CD4-positive, alpha-beta T cell treated with Interleukin-4 for 1 hour (primary cell): ENCODE results near the gene UXT.

Experiments used
- DNase-seq, 2 donors: peaks; one replicate each; pipeline ENCODE4 v3.0.0-alpha.2; 2020 to 2022

The UXT gene

DNA sequence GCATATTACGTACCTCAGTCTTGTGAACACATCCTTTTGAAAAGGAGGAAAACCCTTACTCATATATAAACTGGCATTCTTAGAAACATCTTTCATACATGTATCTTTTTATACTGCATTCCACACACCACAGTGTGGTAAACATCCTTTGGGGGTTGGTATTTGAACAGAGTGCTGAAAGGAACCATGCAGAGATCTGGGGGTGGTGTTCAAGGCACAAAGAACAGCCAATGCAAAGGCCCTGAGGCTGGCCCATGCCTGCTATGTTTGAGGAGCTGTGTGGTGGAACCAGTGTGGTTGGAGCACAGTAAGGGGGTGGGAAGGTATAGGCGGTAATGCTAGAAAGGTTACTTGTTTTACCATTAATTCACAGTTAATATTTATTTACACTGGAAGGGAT is 10.6 kb downstream of the UXT start:
- no peak for DNase-seq

GRCh38 chrX:47646636-47647035 is 12.3 kb downstream of the UXT start:
- DNase-seq = no peak

GRCh38 chrX:47645530-47645929 is 13.4 kb downstream of the UXT start:
- DNase-seq = no peak

DNA sequence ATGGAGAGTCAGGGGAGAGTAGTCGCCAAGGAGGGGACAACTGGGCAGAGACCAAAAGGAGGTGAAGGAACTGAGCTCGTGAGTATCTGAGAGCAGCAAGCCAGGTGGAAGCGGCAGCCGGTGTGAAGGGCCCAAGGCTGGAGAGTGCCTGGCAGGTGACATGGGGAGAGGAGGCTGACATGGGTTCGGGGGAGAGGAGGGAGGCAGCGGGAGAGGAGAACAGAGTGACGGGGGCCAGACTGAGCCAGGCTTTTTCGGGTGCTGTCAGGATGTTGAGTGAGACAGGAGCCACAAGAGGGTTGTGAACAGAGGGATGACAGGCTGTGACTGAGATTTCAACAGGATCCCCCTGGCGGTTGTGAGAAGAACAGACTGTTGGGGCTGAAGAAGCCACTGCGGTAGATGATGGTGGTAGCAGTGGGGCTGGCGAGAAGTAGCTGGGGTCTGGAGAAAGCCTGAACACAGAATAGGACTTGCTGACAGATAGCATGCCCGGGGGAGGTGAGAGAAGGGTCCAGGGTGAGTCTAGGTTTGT is 14.4 kb downstream of the UXT start:
- DNase-seq = peak in 1 of 2 donors; percentile 24

GRCh38 chrX:47643926-47644325 is 15.1 kb downstream of the UXT start:
- no peak for DNase-seq

- DNase-seq = no peak
Observed at GRCh38 chrX:47638816-47639215, 20.2 kb downstream of the UXT start.

- DNase-seq = peak; percentile 48 to 59
Observed at GRCh38 chrX:47637546-47638195, 21.3 kb downstream of the UXT start.

GRCh38 chrX:47634871-47635575 is 24.0 kb downstream of the UXT start:
- peak in 1 of 2 donors; percentile 35 for DNase-seq

- peak in 1 of 2 donors; percentile 65 for DNase-seq
Observed at GRCh38 chrX:47633689-47634590, 25.0 kb downstream of the UXT start.

DNA sequence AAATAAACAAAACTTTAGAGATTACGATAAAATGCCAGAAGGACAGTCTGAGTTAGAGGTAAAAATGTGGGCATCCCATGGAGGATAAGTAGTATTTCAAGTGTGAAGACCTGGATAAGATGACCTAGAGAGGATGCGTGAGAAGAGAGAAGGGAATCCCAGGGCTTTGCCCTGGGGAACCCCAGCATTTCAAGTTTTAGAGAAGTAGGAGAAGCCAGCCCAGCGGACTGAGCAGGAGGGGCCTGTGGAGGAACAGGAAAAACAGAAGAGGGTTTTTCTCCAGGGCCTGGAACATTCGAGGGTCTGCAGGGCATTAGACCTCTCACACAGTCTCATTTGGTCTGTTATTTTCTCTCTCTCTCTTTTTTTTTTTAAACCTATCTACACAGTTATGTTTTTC is 26.3 kb downstream of the UXT start:
- peak in 1 of 2 donors; percentile 47 for DNase-seq

DNA sequence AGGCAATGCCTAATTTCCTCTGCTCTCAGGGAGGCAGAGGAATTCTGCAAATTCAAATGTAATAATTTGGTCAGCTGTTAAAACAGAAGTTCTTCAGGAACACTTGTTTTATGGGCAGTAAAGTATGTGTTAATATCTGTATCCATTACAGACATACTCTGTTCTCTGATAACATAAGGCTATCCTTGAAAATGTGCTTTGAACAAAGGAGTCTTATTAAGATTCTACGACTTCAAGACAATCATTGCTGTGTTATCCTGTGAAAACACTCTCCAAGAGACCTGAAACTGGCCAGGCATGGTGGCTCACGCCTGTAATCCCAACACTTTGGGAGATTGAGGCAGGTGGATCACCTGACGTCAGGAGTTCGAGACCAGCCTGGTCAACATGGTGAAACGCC is 27.3 kb downstream of the UXT start:
- no peak for DNase-seq

GRCh38 chrX:47629419-47630200 is 29.4 kb downstream of the UXT start, which contains the start of gene CFP:
CFP (minus strand) TSS chrX:47629930; CDS start chrX:47629844, 86 bp downstream.
- DNase-seq = no peak

DNA sequence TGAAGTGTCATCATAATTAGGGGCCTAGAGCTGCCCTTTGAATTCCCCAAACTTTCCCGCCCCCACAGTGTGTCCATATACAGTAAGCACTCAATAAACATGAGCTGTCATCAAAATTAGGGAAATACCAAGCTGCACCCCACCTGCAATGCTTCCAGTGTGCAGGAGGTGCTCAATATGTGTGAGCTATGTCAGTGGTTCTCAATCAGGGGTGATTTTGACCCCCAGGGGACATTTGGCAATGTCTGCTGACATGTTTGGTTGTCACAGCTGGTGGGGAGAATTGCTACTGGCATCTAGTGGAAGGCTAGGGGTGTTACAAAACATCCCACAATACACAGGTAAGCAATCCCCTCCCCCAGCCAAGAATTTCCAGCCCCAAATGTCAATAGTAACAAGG is 30.0 kb downstream of the UXT start:
- DNase-seq = peak in 1 of 2 donors; percentile 26

DNA sequence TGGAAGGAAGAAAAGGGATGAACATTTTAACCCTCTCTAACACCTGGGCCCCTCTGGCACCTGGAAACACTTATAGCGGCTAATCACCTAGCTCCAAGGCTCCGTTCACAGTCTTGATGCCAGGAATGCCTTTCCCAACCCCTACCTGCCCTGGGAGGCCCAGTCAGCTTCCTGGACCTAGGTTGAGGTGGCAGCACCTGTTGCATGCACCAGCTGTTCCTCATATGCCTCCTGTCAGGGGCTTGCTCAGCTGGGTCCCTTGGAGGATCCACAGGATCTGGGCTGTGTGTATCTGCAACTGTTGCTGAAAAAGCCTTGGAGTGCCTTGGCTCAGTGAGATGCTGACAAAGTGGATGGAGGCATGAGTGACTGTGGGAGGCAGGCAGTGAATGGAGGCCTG is 33.6 kb downstream of the UXT start:
- no peak for DNase-seq

GRCh38 chrX:47623540-47624027 is 35.4 kb downstream of the UXT start:
- DNase-seq = peak; percentile 52 to 58

- no peak for DNase-seq
Observed at GRCh38 chrX:47621851-47622250, 37.1 kb downstream of the UXT start.

DNA sequence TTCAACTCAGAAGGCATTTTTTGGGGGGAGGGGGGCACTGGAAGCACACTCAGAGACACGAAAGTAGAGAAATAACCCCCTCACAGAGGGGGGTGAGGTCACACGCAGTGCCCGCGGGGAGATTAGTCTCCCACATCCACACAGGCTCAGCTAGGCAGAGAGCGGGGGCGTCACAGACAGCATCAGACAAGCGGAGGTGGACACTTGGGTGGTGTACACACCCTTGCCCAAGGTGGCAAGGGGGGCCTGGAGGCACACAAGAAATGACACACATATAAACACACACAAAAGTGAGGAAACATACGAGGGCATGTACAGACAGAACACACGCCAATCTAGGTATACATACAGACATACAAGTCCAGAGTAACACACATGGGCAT is 38.7 kb downstream of the UXT start:
- no peak for DNase-seq

DNA sequence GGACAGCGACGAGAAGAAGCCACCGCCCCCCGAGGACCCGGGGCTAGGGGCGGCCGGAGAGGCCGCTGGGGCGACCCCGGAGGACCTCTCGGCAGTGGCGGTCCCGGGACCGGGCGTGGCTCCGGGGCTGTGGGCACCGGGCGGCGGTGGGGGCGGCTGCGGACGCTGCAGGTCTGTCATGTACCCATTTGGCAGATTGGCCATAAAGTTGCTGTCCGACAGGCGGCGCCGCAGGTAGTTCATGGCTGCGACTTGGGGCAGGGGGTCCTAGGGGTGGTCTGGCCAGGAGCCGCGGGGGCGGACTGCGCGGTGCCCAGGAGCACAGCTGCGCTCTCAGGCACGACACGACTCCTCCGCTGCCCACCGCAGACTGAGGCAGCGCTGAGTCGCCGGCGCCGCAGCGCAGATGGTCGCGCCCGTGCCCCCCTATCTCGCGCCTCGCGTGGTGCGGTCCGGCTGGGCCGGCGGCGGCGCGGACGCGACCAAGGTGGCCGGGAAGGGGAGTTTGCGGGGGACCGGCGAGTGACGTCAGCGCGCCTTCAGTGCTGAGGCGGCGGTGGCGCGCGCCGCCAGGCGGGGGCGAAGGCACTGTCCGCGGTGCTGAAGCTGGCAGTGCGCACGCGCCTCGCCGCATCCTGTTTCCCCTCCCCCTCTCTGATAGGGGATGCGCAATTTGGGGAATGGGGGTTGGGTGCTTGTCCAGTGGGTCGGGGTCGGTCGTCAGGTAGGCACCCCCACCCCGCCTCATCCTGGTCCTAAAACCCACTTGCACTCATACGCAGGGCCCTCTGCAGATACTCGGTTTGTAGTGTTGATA is 39.3 kb downstream of the UXT start, which contains the start of gene SYN1:
Gene SYN1 (minus strand): TSS at position 372 of the 817 bp plus-strand sequence. CDS start 129 bp downstream, at position 243.
- peak; percentile 84 to 86 for DNase-seq

DNA sequence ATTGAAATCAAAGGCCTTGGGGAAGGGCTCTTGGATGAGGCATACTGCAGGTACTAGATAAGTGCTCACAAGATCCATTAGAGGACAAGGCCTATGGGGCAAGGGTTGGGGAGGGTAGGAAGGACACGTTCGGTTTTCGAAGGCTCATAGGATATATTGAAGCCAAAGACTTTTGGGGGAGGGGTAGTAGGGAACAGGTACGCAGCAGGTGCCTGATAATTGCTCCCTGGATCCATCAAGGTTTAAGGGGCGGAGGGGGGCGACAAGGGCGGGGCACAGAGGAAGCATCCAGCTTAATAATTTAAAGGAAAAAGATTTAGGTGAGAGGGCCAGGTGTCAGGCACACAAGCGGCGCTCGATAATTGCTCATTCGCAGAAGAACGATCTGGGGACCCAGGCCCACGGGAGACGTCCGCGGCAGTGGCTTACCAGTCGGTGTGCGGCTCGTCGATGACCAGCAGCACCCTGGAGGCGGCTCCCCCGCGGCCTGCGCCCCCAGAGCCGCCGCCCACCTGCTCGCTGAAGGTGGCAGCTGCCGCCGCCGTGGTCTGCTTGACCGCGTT is 40.0 kb downstream of the UXT start:
- DNase-seq = no peak

- peak in 1 of 2 donors; percentile 3 for DNase-seq
Observed at GRCh38 chrX:47614618-47615017, 44.4 kb downstream of the UXT start.

DNA sequence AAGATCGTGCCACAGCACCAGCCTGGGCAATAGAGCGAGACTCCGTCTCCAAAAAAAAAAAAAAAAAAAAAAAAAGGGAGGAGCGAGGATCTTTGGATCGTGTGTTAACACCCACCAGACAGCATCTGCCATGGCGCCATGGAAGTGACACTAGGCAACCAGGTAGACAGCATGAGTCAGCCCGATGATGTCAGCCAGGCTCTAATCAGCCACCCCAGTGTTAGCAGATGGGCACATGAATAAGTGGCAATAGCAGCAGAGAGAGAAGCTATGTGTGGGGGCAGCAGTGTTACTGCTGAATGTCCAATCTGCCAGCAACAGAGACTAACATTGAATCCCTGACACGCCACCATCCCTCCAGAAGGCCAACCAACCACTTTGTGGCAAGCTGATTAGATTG is 45.9 kb downstream of the UXT start:
- no peak for DNase-seq
